ENCODE results near the gene PRADC1. TPM values are rescaled to one million over a fixed set of nuclear protein-coding genes. Genes with fewer than 3 reads are reported as not detected.

Gene PRADC1
- total RNA-seq = 11.1 and 12.0 TPM in 2 replicates

GRCh38 chr2:73233154-73233931 is at the start of gene PRADC1:
Gene PRADC1 (minus strand): TSS chr2:73233239. CDS start chr2:73233160, 79 bp downstream.

DNA sequence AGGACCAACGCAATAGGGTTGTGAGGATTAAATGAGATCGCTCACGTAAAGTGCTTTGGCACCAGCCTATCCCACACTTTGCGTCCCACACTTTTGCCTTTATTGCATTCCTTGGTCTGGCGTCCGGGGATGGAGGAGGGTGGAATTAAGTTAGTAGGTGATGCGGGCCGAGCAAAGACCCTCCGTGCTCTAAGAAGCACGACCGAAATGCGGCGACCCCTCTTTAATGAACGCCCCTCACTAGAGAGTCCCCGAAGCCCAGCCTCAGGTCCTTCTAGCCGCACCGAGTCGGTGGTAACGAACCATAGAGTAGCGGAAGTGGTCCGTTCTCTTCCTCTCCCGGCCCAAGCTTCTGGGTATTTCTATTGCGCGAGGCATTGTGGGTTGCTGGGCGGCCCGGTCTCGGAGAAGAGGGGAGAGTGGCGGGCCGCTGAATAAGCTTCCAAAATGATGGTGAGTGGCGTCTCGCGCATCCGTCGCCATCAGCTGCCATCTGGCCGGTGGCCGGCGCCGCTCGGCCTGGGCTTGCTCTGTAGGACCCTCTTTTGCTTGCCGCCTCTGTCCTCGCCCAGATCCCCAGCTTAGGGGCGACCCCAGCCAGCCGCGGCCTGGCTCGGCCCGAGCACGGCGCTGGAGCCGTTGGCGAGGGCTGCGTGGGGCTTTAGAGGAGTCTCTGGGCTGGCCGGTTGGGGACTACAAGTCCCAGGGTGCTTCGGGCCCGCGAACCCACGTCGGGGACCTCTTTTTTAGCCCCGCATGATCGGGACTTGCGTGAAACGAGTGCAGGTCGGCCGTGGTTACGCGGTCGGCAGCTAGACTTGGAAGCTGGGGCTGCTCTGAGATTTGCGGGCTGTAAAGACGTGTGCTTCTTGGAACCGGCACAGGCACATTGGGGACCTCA is 1.1 kb upstream of the PRADC1 start, which contains the start of gene CCT7:
TSS of gene CCT7 (plus strand) at position 377 of the 901 bp plus-strand sequence. CDS start at position 448, 71 bp downstream.

GRCh38 chr2:73214120-73215035 is 18.7 kb downstream of the PRADC1 start, which contains the start of gene SMYD5:
Gene SMYD5 (plus strand): TSS chr2:73214245. CDS start chr2:73214267, 22 bp downstream.

GRCh38 chr2:73202156-73203054 is 30.6 kb downstream of the PRADC1 start, which contains the start of gene NOTO:
Gene NOTO (plus strand): TSS chr2:73202574. CDS start chr2:73202667, 93 bp downstream.

Other genes with a start within 250 kb of the PRADC1 start
- 16.6 and 17.8 TPM in 2 replicates for gene SFXN5, start 161.5 kb downstream of the PRADC1 start, total RNA-seq
- gene RAB11FIP5, start 120.3 kb downstream of the PRADC1 start, total RNA-seq = 60.9 and 63.1 TPM in 2 replicates
- not detected in 2 replicates for gene NOTO, start 30.7 kb downstream of the PRADC1 start, total RNA-seq
- 19.3 and 22.0 TPM in 2 replicates for gene SMYD5, start 19.0 kb downstream of the PRADC1 start, total RNA-seq
- gene CCT7, start 1.1 kb upstream of the PRADC1 start, total RNA-seq = 186 and 191 TPM in 2 replicates
- gene FBXO41, start 51.2 kb upstream of the PRADC1 start, total RNA-seq = 1.3 and 1.4 TPM in 2 replicates
- gene EGR4, start 60.3 kb upstream of the PRADC1 start, total RNA-seq = not detected in 2 replicates
- 30.7 and 32.5 TPM in 2 replicates for gene ALMS1, start 152.6 kb upstream of the PRADC1 start, total RNA-seq